Measurements from ENCODE around the gene GOSR1. TPM values are rescaled to one million over a fixed set of nuclear protein-coding genes. Genes with fewer than 3 reads are reported as not detected.
"Not testable (repeated sequence)": the region's sequence is repeated elsewhere in the genome, so short reads cannot be mapped to it uniquely, and the experiment has no call there.

The GOSR1 gene
- total RNA-seq, 5 donors from 2014 or later (not counting 1 experiment from before 2014, with no cell fraction given) = 47.7 to 56.3 (median 49.6) TPM

DNA sequence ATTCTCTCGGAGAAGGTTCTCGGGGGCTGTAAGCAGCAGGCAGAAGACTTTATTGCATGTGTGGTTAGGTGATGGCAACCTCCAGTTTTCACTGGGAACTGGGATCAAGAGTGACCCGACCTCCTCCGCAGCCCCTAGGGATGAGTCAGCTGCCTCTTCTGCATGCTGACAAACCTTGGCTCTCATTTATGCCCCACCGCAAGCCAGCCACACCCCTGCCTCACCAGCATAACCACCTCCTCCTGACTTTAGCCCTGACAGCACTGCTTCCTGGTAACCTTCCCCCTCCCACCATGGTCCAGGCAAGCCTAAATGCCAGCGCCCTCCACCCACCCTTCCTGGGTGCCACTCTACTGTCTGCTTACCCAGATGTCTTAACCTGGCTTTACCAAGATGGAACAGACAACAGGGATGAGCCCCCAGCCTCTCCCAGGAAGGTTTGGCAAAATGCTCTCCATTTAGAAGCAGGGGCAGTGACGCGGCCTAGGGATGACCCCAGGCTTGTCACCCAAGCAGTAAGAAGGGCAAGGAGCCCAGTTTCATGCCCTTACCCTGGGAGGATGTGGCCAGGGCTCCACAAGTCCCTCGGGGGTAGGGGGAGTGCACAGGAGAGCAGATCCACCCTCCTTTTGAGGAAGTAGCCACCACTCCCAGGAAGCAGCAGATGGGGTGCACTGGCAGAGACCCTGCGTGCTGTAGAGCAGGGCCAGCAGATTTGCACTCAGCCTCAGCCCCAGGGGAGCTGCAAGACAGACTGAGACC, 73.5 kb downstream of the GOSR1 start:
- no peaks in the 10 kb centered on the region for H3K36me3 ChIP-seq (ENCODE audit: control insufficient read depth in 2 of 2, extremely low read depth in 1 of 2, insufficient read depth in 1 of 2, low read length in 1 of 2)
- no peak overlapping the region for H3K27ac Mint-ChIP-seq
- H3K4me1 ChIP-seq (ENCODE audit: control insufficient read depth in 1 of 2, extremely low read depth in 1 of 2, insufficient read depth in 2 of 2, low read length in 2 of 2) = peaks cover 0 to 4% of the 10 kb centered on the region in 2 experiments
- peak in 2 of 35 experiments; percentile 4 to 26 for DNase-seq
- no peaks in the 10 kb centered on the region for H3K9me3 ChIP-seq
- ATAC-seq (replicated peaks in 1 of 4) = peak in 1 of 4 experiments; percentile 37
- H3K27me3 ChIP-seq (replicated peaks in 1 of 2; ENCODE audit: control insufficient read depth in 2 of 2, extremely low read depth in 1 of 2, insufficient read depth in 2 of 2, low read length in 1 of 2) = no peaks in the 10 kb centered on the region
- no peak overlapping the region for H3K4me3 Mint-ChIP-seq
- 61% methylated on average over 4 of the region's 10 CpGs for WGBS (ENCODE audit: insufficient coverage)
- CTCF ChIA-PET = no interaction called here
- no peak overlapping the region for H3K4me3 ChIP-seq (ENCODE audit: control insufficient read depth in 1 of 2, extremely low read depth in 1 of 2, low read length in 1 of 2)
- H3K27ac ChIP-seq (ENCODE audit: low read length) = no peak overlapping the region
- H3K36me3 Mint-ChIP-seq = peaks cover 6% of the 10 kb centered on the region
- H3K9me3 Mint-ChIP-seq = no peaks in the 10 kb centered on the region
- POLR2A ChIA-PET = no interaction called here
- no peaks in the 10 kb centered on the region for H3K27me3 Mint-ChIP-seq
- peaks cover 0 to 13% (median 0%) of the 10 kb centered on the region in 3 donors for H3K4me1 Mint-ChIP-seq

DNA sequence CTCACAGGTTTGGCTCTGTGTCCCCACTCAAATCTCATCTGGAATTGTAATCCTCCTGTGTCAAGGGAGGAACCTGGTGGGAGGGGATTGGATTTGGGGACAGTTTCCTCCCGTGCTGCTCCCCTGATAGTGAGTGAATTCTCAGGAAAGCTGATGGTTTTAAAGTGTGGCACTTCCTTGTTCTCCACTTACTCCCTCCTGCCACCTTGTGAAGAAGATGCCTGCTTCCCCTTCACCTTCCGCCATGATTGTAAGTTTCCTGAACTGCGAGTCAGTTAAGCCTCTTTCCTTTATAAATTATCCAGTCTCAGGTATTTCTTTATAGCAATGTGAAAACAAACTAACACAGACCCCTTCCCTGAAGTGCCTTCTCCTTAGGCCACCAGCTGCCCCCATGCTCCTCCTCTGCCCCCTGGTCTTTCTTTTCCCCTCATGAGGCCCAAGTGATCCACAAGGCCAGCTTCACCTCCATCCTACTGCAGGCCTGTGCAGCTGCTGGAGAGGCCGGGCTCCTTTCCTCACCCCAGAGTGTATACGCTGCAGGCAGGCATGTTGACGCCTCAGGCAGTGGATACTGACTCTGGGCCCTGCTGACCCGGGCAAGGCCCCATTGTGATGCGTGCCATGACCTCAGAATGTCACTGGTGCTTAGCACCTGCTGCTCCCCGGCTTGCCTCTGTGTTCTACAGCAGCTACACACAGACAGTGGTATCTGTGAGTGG, 74.2 kb downstream of the GOSR1 start:
- DNase-seq = peak in 2 of 35 experiments; percentile 2 to 9

GRCh38 chr17:30551996-30552339, 74.8 kb downstream of the GOSR1 start:
- no peak overlapping the region for H3K27ac Mint-ChIP-seq
- CTCF ChIA-PET = no interaction called here
- peaks cover 0 to 4% of the 10 kb centered on the region in 2 experiments for H3K4me1 ChIP-seq (ENCODE audit: control insufficient read depth in 1 of 2, extremely low read depth in 1 of 2, insufficient read depth in 2 of 2, low read length in 2 of 2)
- no peaks in the 10 kb centered on the region for H3K9me3 Mint-ChIP-seq
- DNase-seq (peak in 1 of 35 experiments; percentile 8), ATAC-seq (replicated peaks in 1 of 4) (no peak)
- H3K4me3 ChIP-seq (ENCODE audit: control insufficient read depth in 1 of 2, extremely low read depth in 1 of 2, low read length in 1 of 2) = no peak overlapping the region
- POLR2A ChIA-PET = no interaction called here
- no peak overlapping the region for H3K27ac ChIP-seq (ENCODE audit: low read length)
- no peaks in the 10 kb centered on the region for H3K27me3 Mint-ChIP-seq
- 96% methylated on average over 8 of the region's 9 CpGs for WGBS (ENCODE audit: insufficient coverage)
- no peaks in the 10 kb centered on the region for H3K36me3 ChIP-seq (ENCODE audit: control insufficient read depth in 2 of 2, extremely low read depth in 1 of 2, insufficient read depth in 1 of 2, low read length in 1 of 2)
- H3K4me3 Mint-ChIP-seq = no peak overlapping the region
- no peaks in the 10 kb centered on the region for H3K27me3 ChIP-seq (replicated peaks in 1 of 2; ENCODE audit: control insufficient read depth in 2 of 2, extremely low read depth in 1 of 2, insufficient read depth in 2 of 2, low read length in 1 of 2)
- H3K4me1 Mint-ChIP-seq = peaks cover 0 to 13% (median 0%) of the 10 kb centered on the region in 3 donors
- no peaks in the 10 kb centered on the region for H3K9me3 ChIP-seq
- peaks cover 6% of the 10 kb centered on the region for H3K36me3 Mint-ChIP-seq

More for the DNA sequence above, 74.2 kb downstream of the GOSR1 start:
- H3K27ac ChIP-seq (ENCODE audit: low read length); H3K4me3 Mint-ChIP-seq; CTCF ChIA-PET; POLR2A ChIA-PET; H3K36me3 Mint-ChIP-seq; H3K9me3 ChIP-seq; H3K36me3 ChIP-seq (ENCODE audit: control insufficient read depth in 2 of 2, extremely low read depth in 1 of 2, insufficient read depth in 1 of 2, low read length in 1 of 2); H3K27me3 Mint-ChIP-seq; H3K4me3 ChIP-seq (ENCODE audit: control insufficient read depth in 1 of 2, extremely low read depth in 1 of 2, low read length in 1 of 2); ATAC-seq (replicated peaks in 1 of 4); H3K9me3 Mint-ChIP-seq; H3K27me3 ChIP-seq (replicated peaks in 1 of 2; ENCODE audit: control insufficient read depth in 2 of 2, extremely low read depth in 1 of 2, insufficient read depth in 2 of 2, low read length in 1 of 2); H3K4me1 ChIP-seq (ENCODE audit: control insufficient read depth in 1 of 2, extremely low read depth in 1 of 2, insufficient read depth in 2 of 2, low read length in 2 of 2); H3K27ac Mint-ChIP-seq: not testable (repeated sequence)
- H3K4me1 Mint-ChIP-seq = peaks cover 0 to 13% (median 0%) of the 10 kb centered on the region in 3 donors
- WGBS (ENCODE audit: insufficient coverage) = 90% methylated on average over 8 of the region's 9 CpGs

GRCh38 chr17:30552994-30553566, 75.9 kb downstream of the GOSR1 start:
- peaks cover 0 to 4% of the 10 kb centered on the region in 2 experiments for H3K4me1 ChIP-seq (ENCODE audit: control insufficient read depth in 1 of 2, extremely low read depth in 1 of 2, insufficient read depth in 2 of 2, low read length in 2 of 2)
- ChIA-PET CTCF (no interaction called here), POLR2A (no interaction called here)
- no peaks in the 10 kb centered on the region for H3K9me3 ChIP-seq
- H3K27me3 ChIP-seq (replicated peaks in 1 of 2; ENCODE audit: control insufficient read depth in 2 of 2, extremely low read depth in 1 of 2, insufficient read depth in 2 of 2, low read length in 1 of 2) = no peaks in the 10 kb centered on the region
- H3K36me3 ChIP-seq (ENCODE audit: control insufficient read depth in 2 of 2, extremely low read depth in 1 of 2, insufficient read depth in 1 of 2, low read length in 1 of 2) = no peaks in the 10 kb centered on the region
- H3K27me3 Mint-ChIP-seq = no peaks in the 10 kb centered on the region
- H3K4me1 Mint-ChIP-seq = peaks cover 0 to 16% (median 0%) of the 10 kb centered on the region in 3 donors
- no peak overlapping the region for H3K27ac Mint-ChIP-seq
- ATAC-seq (replicated peaks in 1 of 4) (no peak), DNase-seq (peak in 1 of 35 experiments; percentile 0)
- H3K27ac ChIP-seq (ENCODE audit: low read length) = no peak overlapping the region
- 74% methylated on average over 5 of the region's 10 CpGs for WGBS (ENCODE audit: insufficient coverage)
- H3K36me3 Mint-ChIP-seq = peaks cover 6% of the 10 kb centered on the region
- no peak overlapping the region for H3K4me3 Mint-ChIP-seq
- no peak overlapping the region for H3K4me3 ChIP-seq (ENCODE audit: control insufficient read depth in 1 of 2, extremely low read depth in 1 of 2, low read length in 1 of 2)
- no peaks in the 10 kb centered on the region for H3K9me3 Mint-ChIP-seq

DNA sequence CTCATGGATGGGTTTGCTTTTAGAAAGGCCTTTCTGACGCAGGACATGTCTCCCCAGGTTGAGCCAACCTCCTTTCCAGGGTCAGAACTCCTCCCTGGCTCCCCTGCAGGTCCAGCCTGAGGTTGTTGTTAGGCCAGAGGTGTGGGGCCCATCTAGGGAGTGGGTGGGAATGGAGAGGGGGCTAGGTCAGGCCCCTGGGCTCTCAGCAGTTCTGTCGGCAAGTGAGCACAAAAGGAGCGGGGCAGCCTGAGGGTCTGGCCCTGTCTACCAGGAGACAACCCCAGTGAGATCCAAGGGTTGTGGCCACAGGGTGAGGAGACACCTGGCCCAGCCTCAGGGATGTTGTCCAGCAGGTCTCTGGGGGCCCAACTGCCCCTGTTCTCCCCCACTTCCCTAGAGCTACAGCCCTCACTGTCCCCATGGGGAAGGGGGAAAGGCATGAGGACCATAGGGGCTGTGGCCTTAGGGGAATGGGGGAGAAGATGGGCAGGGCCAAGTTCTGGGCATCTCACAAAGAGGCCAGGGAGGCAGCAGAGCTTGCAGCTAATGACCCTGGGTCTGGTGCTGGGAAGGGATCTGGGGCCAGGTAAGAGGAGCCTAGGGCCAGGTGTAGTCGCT, 76.7 kb downstream of the GOSR1 start:
- CTCF ChIA-PET = interaction anchor here in 1 of 2 donors (0.7 kb wide), 1 partner anchor 80 kb away, joined by 13 read pairs; no protein-coding TSS in a partner anchor
- H3K27ac ChIP-seq (ENCODE audit: low read length); ATAC-seq (replicated peaks in 1 of 4); H3K27ac Mint-ChIP-seq; H3K4me3 Mint-ChIP-seq; H3K36me3 Mint-ChIP-seq; H3K36me3 ChIP-seq (ENCODE audit: control insufficient read depth in 2 of 2, extremely low read depth in 1 of 2, insufficient read depth in 1 of 2, low read length in 1 of 2); H3K9me3 Mint-ChIP-seq; H3K27me3 Mint-ChIP-seq; H3K4me1 ChIP-seq (ENCODE audit: control insufficient read depth in 1 of 2, extremely low read depth in 1 of 2, insufficient read depth in 2 of 2, low read length in 2 of 2); H3K9me3 ChIP-seq; POLR2A ChIA-PET; H3K4me3 ChIP-seq (ENCODE audit: control insufficient read depth in 1 of 2, extremely low read depth in 1 of 2, low read length in 1 of 2); H3K27me3 ChIP-seq (replicated peaks in 1 of 2; ENCODE audit: control insufficient read depth in 2 of 2, extremely low read depth in 1 of 2, insufficient read depth in 2 of 2, low read length in 1 of 2): not testable (repeated sequence)
- DNase-seq = peak in 2 of 35 experiments; percentile 3 to 11
- WGBS (ENCODE audit: insufficient coverage) = 97% methylated on average over 3 of the region's 4 CpGs
- peaks cover 0 to 16% (median 0%) of the 10 kb centered on the region in 3 donors for H3K4me1 Mint-ChIP-seq
